GM21526 (cell line): ENCODE results near the gene RHAG.

Source experiments
- ATAC-seq: cut with Tn5 transposase; IDR thresholded peaks from one replicate; pipeline ENCODE4 v1.9.1; 2021; ENCODE audit warnings: moderate library complexity; ENCODE audit not compliant: unreplicated experiment, low FRiP score

The RHAG gene

GRCh38 chr6:49570474-49571079, 66.1 kb downstream of the RHAG start:
- ATAC-seq = no peak

- no peak for ATAC-seq
Observed at GRCh38 chr6:49565855-49566254, 70.8 kb downstream of the RHAG start.

DNA sequence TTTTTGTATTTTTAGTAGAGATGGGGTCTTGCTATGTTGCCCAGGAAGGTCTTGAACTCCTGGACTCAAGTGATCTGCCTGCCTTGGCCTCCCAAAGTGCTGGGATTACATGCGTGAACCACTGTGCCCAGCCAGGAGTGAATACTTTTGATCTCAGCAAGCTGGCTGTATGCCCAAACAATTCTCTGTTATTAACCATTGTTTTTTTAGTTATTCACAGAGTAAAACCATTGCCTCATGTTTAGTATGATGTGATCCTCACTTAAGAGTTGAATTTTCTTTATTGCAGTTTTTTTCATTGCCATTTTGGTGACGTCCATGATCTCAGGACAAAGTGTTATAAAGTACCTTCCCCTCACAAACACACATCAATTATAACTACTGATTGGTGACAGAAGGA, 71.4 kb downstream of the RHAG start:
- no peak for ATAC-seq

DNA sequence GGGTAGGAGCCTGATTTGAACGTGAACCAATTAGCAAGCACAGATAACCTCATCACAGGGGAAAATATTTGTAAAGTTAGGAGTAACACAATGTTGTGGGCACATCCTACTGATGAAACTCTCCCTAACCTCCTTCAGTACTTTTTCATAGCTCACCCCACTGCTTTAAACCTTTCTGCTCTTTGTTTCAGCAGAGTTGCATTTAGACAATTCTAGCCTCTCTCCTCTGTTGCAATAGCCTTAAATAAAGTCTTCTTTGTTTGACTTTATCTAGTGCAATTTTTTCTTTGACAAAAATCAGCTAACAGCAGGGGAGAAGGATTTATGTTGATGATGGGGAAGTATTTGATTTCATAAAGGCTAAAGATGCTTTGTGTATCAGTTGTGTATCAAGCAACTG, 72.1 kb downstream of the RHAG start:
- no peak for ATAC-seq

- ATAC-seq = no peak
Observed at GRCh38 chr6:49563006-49563886, 73.4 kb downstream of the RHAG start.

- ATAC-seq = no peak
Observed at GRCh38 chr6:49558238-49558637, 78.4 kb downstream of the RHAG start.

GRCh38 chr6:49557177-49557576, 79.5 kb downstream of the RHAG start:
- no peak for ATAC-seq

DNA sequence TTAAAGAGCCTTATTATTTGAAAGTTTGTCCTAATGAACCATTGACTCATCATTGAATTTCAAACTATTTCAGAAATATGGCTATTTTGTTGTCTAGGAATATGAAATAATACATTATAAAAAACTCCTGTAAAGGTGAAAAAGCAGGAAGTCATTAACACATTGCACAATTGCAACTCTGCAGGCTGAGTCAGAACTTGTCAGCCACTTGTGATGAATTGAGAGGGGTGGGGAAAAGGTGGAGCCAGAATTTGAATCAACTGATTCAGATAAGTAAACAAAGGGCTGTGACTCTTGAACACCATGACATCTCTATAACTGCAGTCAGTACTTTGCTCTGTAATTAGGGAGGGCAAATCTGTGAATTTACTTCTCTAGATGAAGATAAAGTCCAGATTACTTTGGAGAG, 80.2 kb downstream of the RHAG start:
- no peak for ATAC-seq

DNA sequence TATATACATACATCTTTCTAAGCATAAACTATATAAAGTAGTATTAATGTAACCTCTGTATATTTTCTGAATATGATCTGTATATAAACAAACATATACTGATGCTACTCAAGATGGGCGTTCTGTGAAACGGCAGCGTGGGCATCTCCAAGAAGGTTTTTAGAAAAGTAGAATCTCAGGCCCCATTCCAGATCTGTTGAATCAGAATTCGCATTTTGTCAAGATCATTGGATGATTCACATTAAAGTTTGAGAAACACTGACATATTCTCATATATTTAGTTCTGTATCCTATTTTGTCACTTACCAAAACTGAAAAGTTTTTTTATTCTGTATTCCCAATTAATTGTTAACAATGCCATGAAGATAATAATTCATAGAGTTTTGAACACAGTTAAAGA, 80.7 kb downstream of the RHAG start:
- ATAC-seq = no peak
